HCT116 (cell line): ENCODE results near the gene EBPL. TPM values are rescaled to one million over a fixed set of nuclear protein-coding genes. Genes with fewer than 3 reads are reported as not detected.

ENCODE experiments used
- ATAC-seq: fragments of 200-7000 bp; cut with Tn5 transposase; 2 replicates; pipeline ENCODE4 v1.9.1; 2020; ENCODE audit warnings: mild to moderate bottlenecking, moderate library complexity
- BruUV-seq: library from RNA; stranded (reverse); fragments of 400-500 nt; replicated peaks from 2 replicates; lab custom pipeline; 2021; lab: Mats Ljungman, UMichigan
- CTCF ChIA-PET: fragments of 300-600 bp; sonication (Branson Sonifier 250); formaldehyde crosslinking; loops from one replicate; lab custom pipeline; 2021; ENCODE audit warnings: antibody characterized with exemption; lab: Charles Lee
- POLR2A ChIA-PET: fragments of 300-600, 350-600 bp; sonication (Branson Sonifier 250); formaldehyde crosslinking; loops from one replicate; lab custom pipeline; 2021; ENCODE audit warnings: antibody characterized with exemption; lab: Charles Lee
- RAD21 ChIA-PET, 2 experiments: fragments of 300-600 bp; sonication (Branson Sonifier 250); formaldehyde crosslinking; loops; one replicate each; lab custom pipeline; 2023; ENCODE audit warnings: low total read pairs in 2 of 2; ENCODE audit not compliant: uncharacterized antibody in 2 of 2, unreplicated experiment in 2 of 2, low non-redundant PET in 1 of 2; lab: Charles Lee
- DNase-seq: peaks from one replicate; pipeline ENCODE4 v3.0.0-alpha.2; 2010; ENCODE audit warnings: low read depth, low spot score
- H2AFZ ChIP-seq: fragments of 200-600 bp; shearing (Covaris generic), sonication (generic); 2 replicates; pipeline ENCODE4 v1.6.1; 2017; ENCODE audit warnings: low read depth, mixed run types, mixed read lengths, antibody characterized with exemption, low read length; ENCODE audit not compliant: poor library complexity, severe bottlenecking
- H3K27ac ChIP-seq: 2 replicates; pipeline ENCODE4 v1.5.1; 2012; ENCODE audit warnings: low read depth, low read length
- H3K27me3 ChIP-seq: fragments of 200-600 bp; sonication (generic); 2 replicates; pipeline ENCODE4 v1.6.1; 2016; ENCODE audit warnings: mixed run types, low read length, mixed read lengths; ENCODE audit not compliant: insufficient read depth
- H3K36me3 ChIP-seq, 2 experiments: fragments of 200-500 bp in 1 of 2; fragments of 200-600 bp in 1 of 2; sonication (Bioruptor generic) in 1 of 2; sonication (generic) in 1 of 2; 2 replicates each; pipeline versions ENCODE4 v1.5.1 to v1.6.1; 2014 to 2016; ENCODE audit warnings: low read length in 2 of 2, inconsistent platforms in 1 of 2, mixed read lengths in 1 of 2, mixed run types in 1 of 2; ENCODE audit not compliant: insufficient read depth in 2 of 2, control insufficient read depth in 1 of 2
- H3K4me1 ChIP-seq, 2 experiments: fragments of 200-600 bp in 1 of 2; sonication (generic) in 1 of 2; 2 replicates each; pipeline versions ENCODE4 v1.5.1 to v1.6.1; 2012 to 2017; ENCODE audit warnings: low read length in 2 of 2, inconsistent platforms in 1 of 2, mild to moderate bottlenecking in 1 of 2, mixed read lengths in 1 of 2, mixed run types in 1 of 2, moderate library complexity in 1 of 2; ENCODE audit not compliant: insufficient read depth in 2 of 2, control insufficient read depth in 1 of 2
- H3K4me2 ChIP-seq: fragments of 200-600 bp; sonication (generic); 2 replicates; pipeline ENCODE4 v1.6.1; 2017; ENCODE audit warnings: mixed run types, low read length, mixed read lengths
- H3K4me3 ChIP-seq, 2 experiments: fragments of 200-600 bp in 1 of 2; sonication (generic) in 1 of 2; replicated peaks in 1 of 2; 2 replicates each; pipeline ENCODE4 v1.5.1; 2011 to 2016; ENCODE audit warnings: low read length in 2 of 2, control low read depth in 1 of 2, low read depth in 1 of 2, mild to moderate bottlenecking in 1 of 2, mixed read lengths in 1 of 2, mixed run types in 1 of 2
- H3K79me2 ChIP-seq: fragments of 200-600 bp; sonication (generic); 2 replicates; pipeline ENCODE4 v1.6.1; 2017; ENCODE audit warnings: mild to moderate bottlenecking, mixed run types, low read length, moderate library complexity, mixed read lengths; ENCODE audit not compliant: insufficient read depth
- H3K9ac ChIP-seq: fragments of 200-600 bp; sonication (generic); 2 replicates; pipeline ENCODE4 v1.6.1; 2016; ENCODE audit warnings: low read length, mixed read lengths
- H3K9me2 ChIP-seq: fragments of 200-600 bp; sonication (generic), shearing (Covaris generic); 2 replicates; pipeline ENCODE4 v1.6.1; 2017; ENCODE audit warnings: mixed run types, mild to moderate bottlenecking, moderate library complexity; ENCODE audit not compliant: insufficient read depth
- H3K9me3 ChIP-seq, 2 experiments: fragments of 200-500 bp in 1 of 2; fragments of 200-600 bp in 1 of 2; sonication (Bioruptor generic) in 1 of 2; sonication (generic) in 1 of 2; 2 replicates each; pipeline ENCODE4 v1.6.1; 2014 to 2017; ENCODE audit warnings: low read length in 2 of 2, mixed read lengths in 2 of 2, inconsistent platforms in 1 of 2, low read depth in 1 of 2, mild to moderate bottlenecking in 1 of 2, mixed run types in 1 of 2, moderate library complexity in 1 of 2; ENCODE audit not compliant: control insufficient read depth in 1 of 2, insufficient read depth in 1 of 2
- H4K20me1 ChIP-seq: fragments of 200-600 bp; sonication (generic), shearing (Covaris generic); 2 replicates; pipeline ENCODE4 v1.6.1; 2017; ENCODE audit warnings: mixed run types, mild to moderate bottlenecking, moderate library complexity; ENCODE audit not compliant: insufficient read depth
- CEBPB ChIP-seq: IDR thresholded peaks from 2 replicates; pipeline ENCODE4 v1.6.1; 2012; ENCODE audit warnings: low read depth
- CTCF ChIP-seq, 3 experiments: fragments of 200-600 bp in 1 of 3; sonication (generic) in 1 of 3; IDR thresholded peaks in 2 of 3; conservative IDR thresholded peaks in 1 of 3; 2 replicates each; pipeline ENCODE4 v1.5.1; 2012 to 2017; ENCODE audit warnings: low read depth in 2 of 3, low read length in 2 of 3, antibody characterized with exemption in 1 of 3, borderline replicate concordance in 1 of 3, control low read depth in 1 of 3, mild to moderate bottlenecking in 1 of 3, mixed read lengths in 1 of 3, mixed run types in 1 of 3, moderate library complexity in 1 of 3; ENCODE audit not compliant: insufficient read depth in 1 of 3
- ELF1 ChIP-seq: IDR thresholded peaks from 2 replicates; pipeline ENCODE4 v1.6.1; 2012; ENCODE audit warnings: low read depth, borderline replicate concordance
- EZH2 ChIP-seq: fragments of 200-600 bp; sonication (generic); IDR thresholded peaks from 2 replicates; pipeline ENCODE4 v1.6.1; 2017; ENCODE audit warnings: antibody characterized with exemption, mixed run types
- FOSL1 ChIP-seq: IDR thresholded peaks from 2 replicates; pipeline ENCODE4 v1.6.1; 2012; ENCODE audit warnings: low read depth
- MAX ChIP-seq: IDR thresholded peaks from 2 replicates; pipeline ENCODE4 v1.6.1; 2012
- POLR2A ChIP-seq: IDR thresholded peaks from 2 replicates; pipeline ENCODE4 v1.7.0; 2011; ENCODE audit warnings: borderline replicate concordance; ENCODE audit not compliant: insufficient read depth, insufficient read length; ENCODE audit errors: extremely low read depth
- SIN3A ChIP-seq: IDR thresholded peaks from 2 replicates; pipeline ENCODE4 v1.6.1; 2012; ENCODE audit warnings: low read depth
- TCF7L2 ChIP-seq: IDR thresholded peaks from 2 replicates; pipeline ENCODE4 v1.7.0; 2011; ENCODE audit warnings: borderline replicate concordance, inconsistent platforms; ENCODE audit not compliant: insufficient read depth, insufficient read length; ENCODE audit errors: extremely low read depth
- YY1 ChIP-seq: IDR thresholded peaks from 2 replicates; pipeline ENCODE4 v1.6.1; 2011; ENCODE audit warnings: low read length, low read depth, moderate library complexity, mild to moderate bottlenecking; ENCODE audit not compliant: insufficient replicate concordance; ENCODE audit errors: extremely low read depth
- ZBTB33 ChIP-seq: IDR thresholded peaks from 2 replicates; pipeline ENCODE4 v1.6.1; 2011; ENCODE audit warnings: mild to moderate bottlenecking, low read length, moderate library complexity; ENCODE audit not compliant: insufficient replicate concordance; ENCODE audit errors: extremely low read depth
- ZFX ChIP-seq: fragments of 450-650 bp; IDR thresholded peaks from 2 replicates; pipeline ENCODE4 v1.6.1; 2017
- ZNF274 ChIP-seq: fragments of 200-500 bp; sonication (Bioruptor generic); IDR thresholded peaks from 2 replicates; pipeline ENCODE4 v1.6.1; 2014; ENCODE audit warnings: mild to moderate bottlenecking, low read depth, low read length, inconsistent platforms
- intact Hi-C: fragments of 100-400 bp; cut with micrococcal nuclease; formaldehyde crosslinking; loops from 2 replicates; pipeline ENCODE4 v1.10.0; 2022
- total RNA-seq: library from RNA; stranded (reverse); gene quantifications from one replicate; pipeline ENCODE4 v1.2.1, GENCODE V29; 2021; ENCODE audit not compliant: unreplicated experiment

The EBPL gene
- total RNA-seq, 1 experiment from 2014 or later: 73.2 TPM

- Histone ChIP-seq H3K9me2 (no peaks in the 10 kb centered on the region), H2AFZ (no peak overlapping the region), H3K36me3 (no peaks in the 10 kb centered on the region)
- POLR2A ChIA-PET: interaction anchor here (0.5 kb wide), 1 partner anchor 50 kb away, joined by 3 read pairs; no protein-coding TSS in a partner anchor
- BruUV-seq: no TSS peak
- TF ChIP-seq TCF7L2 (no peak), ELF1 (no peak), CEBPB (no peak), MAX (no peak), ZFX (no peak)
- TF ChIP-seq, all 23 proteins: peak for 0
- CTCF ChIA-PET: interaction anchor here (1.1 to 1.6 kb wide), 2 partner anchors 9 to 31 kb away, joined by 3 read pairs; no protein-coding TSS in a partner anchor
- Histone ChIP-seq H3K79me2 (no peaks in the 10 kb centered on the region), H3K27ac (no peak overlapping the region), H3K4me3 (no peak overlapping the region), H3K9ac (no peak overlapping the region), H3K27me3 (no peaks in the 10 kb centered on the region), H4K20me1 (no peaks in the 10 kb centered on the region), H3K4me2 (no peak overlapping the region), H3K4me1 (no peaks in the 10 kb centered on the region), H3K9me3 (no peaks in the 10 kb centered on the region)
- ATAC-seq (no peak), DNase-seq (no peak)
- intact Hi-C loops: loop anchor here (1.0 to 5.0 kb wide), 2 partner anchors 197 to 1421 kb away; no protein-coding TSS in a partner anchor
- RAD21 ChIA-PET: no interaction called here
Observed at GRCh38 chr13:49651570-49652354, 39.5 kb downstream of the EBPL start.

- Histone ChIP-seq H3K4me2 (no peak overlapping the region), H3K79me2 (no peaks in the 10 kb centered on the region), H3K36me3 (no peaks in the 10 kb centered on the region), H2AFZ (no peak overlapping the region), H4K20me1 (no peaks in the 10 kb centered on the region), H3K4me3 (no peak overlapping the region), H3K9me2 (no peaks in the 10 kb centered on the region), H3K27me3 (no peaks in the 10 kb centered on the region), H3K9me3 (no peaks in the 10 kb centered on the region), H3K27ac (no peak overlapping the region), H3K9ac (no peak overlapping the region), H3K4me1 (no peaks in the 10 kb centered on the region)
- RAD21 ChIA-PET: interaction anchor here in 1 of 2 experiments (0.6 kb wide), 1 partner anchor 107 kb away, joined by 3 read pairs; no protein-coding TSS in a partner anchor
- ATAC-seq: no peak
- POLR2A ChIA-PET: no interaction called here
- BruUV-seq: no TSS peak
- intact Hi-C loops: loop anchor here (5.0 kb wide), 1 partner anchor 1422 kb away; no protein-coding TSS in a partner anchor
- CTCF ChIA-PET: no interaction called here
- no peak for DNase-seq
- no peak for TF ChIP-seq POLR2A
- TF ChIP-seq CTCF (IDR thresholded peaks at IDR 0.05 in 2 of 3, conservative IDR thresholded peaks at IDR 0.05 in 1 of 3; ENCODE audit: borderline replicate concordance in 1 of 3, insufficient read depth in 1 of 3, low read depth in 2 of 3, low read length in 2 of 3): no peak
- no peak for TF ChIP-seq SIN3A
- no peak for TF ChIP-seq FOSL1
- no peak for TF ChIP-seq TCF7L2
- no peak for TF ChIP-seq EZH2
- no peak for TF ChIP-seq CEBPB
- TF ChIP-seq ZBTB33: no peak
- no peak for TF ChIP-seq ZFX
- TF ChIP-seq ZNF274: no peak
- no peak for TF ChIP-seq YY1
- no peak for TF ChIP-seq MAX
Observed at GRCh38 chr13:49649963-49650312, 41.3 kb downstream of the EBPL start.
